ENCODE measurements around the gene GARIN3. TPM values are rescaled to one million over a fixed set of nuclear protein-coding genes. Genes with fewer than 3 reads are reported as not detected.

Gene GARIN3
- total RNA-seq, 2 experiments from 2014 or later, result not detected

DNA sequence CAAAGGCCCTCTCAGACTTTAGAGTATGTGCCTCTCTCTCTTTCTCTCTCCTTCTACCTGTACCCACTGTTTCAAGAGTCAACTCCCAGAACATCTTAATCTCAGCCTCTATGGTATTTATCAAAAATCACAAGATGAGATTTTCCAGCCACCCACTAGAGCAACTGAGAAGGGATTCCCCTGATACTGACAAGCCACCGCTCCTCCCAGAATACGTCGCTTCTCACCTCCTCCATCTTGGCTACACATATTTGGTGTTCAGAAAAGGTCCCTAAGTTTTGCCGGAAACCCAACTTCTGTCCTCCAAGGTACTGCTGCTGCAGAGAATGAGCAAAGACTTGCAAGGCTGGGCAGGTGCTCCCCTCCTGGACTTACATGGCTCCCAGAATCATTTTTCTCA, 6.1 kb downstream of the GARIN3 start:
- TF ChIP-seq, protein P1, sequence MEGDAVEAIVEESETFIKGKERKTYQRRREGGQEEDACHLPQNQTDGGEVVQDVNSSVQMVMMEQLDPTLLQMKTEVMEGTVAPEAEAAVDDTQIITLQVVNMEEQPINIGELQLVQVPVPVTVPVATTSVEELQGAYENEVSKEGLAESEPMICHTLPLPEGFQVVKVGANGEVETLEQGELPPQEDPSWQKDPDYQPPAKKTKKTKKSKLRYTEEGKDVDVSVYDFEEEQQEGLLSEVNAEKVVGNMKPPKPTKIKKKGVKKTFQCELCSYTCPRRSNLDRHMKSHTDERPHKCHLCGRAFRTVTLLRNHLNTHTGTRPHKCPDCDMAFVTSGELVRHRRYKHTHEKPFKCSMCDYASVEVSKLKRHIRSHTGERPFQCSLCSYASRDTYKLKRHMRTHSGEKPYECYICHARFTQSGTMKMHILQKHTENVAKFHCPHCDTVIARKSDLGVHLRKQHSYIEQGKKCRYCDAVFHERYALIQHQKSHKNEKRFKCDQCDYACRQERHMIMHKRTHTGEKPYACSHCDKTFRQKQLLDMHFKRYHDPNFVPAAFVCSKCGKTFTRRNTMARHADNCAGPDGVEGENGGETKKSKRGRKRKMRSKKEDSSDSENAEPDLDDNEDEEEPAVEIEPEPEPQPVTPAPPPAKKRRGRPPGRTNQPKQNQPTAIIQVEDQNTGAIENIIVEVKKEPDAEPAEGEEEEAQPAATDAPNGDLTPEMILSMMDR (conservative IDR thresholded peaks at IDR 0.05; ENCODE audit: low read length), result no peak
- no peak for TF ChIP-seq EZH2phosphoT487 (IDR thresholded peaks at IDR 0.05; ENCODE audit: borderline replicate concordance, low read depth, low read length)
- no peak overlapping the region for H3K4me3 ChIP-seq (ENCODE audit: low read depth, low read length, poor library complexity, severe bottlenecking)
- H4K20me1 ChIP-seq (ENCODE audit: insufficient read depth, low read length), result no peaks in the 10 kb centered on the region
- H3K27ac ChIP-seq (ENCODE audit: low read depth, low read length, poor library complexity, severe bottlenecking), result no peak overlapping the region
- H3K4me1 ChIP-seq (ENCODE audit: insufficient read depth, low read length, poor library complexity, severe bottlenecking), result no peaks in the 10 kb centered on the region
- ChIA-PET POLR2A (interaction anchor here (0.6 kb wide), 1 partner anchor 12 kb away, joined by 4 read pairs; no protein-coding TSS in a partner anchor), CTCF (ENCODE audit: unreplicated experiment) (no interaction called here)
- BruUV-seq (replicated peaks), result no TSS peak
- no peak for DNase-seq (ENCODE audit: low spot score)
- no peak overlapping the region for H3K4me2 ChIP-seq (ENCODE audit: low read length)
- intact Hi-C loops (cut with micrococcal nuclease; ENCODE audit: unreplicated experiment), result no loop called here
- H3K9me3 ChIP-seq (ENCODE audit: low read length), result no peaks in the 10 kb centered on the region
- no peaks in the 10 kb centered on the region for H3K9me2 ChIP-seq (ENCODE audit: insufficient read depth, low read length)
- no peak overlapping the region for H2AFZ ChIP-seq (ENCODE audit: low read length)
- no peaks in the 10 kb centered on the region for H3K79me2 ChIP-seq (ENCODE audit: insufficient read depth, low read depth, low read length)
- no peaks in the 10 kb centered on the region for H3K36me3 ChIP-seq (ENCODE audit: insufficient read depth, low read length)

- no peaks in the 10 kb centered on the region for H3K4me1 ChIP-seq (ENCODE audit: insufficient read depth, low read length, poor library complexity, severe bottlenecking)
- POLR2A ChIA-PET, result interaction anchor here (0.7 kb wide), 1 partner anchor 543 kb away, joined by 3 read pairs; no protein-coding TSS in a partner anchor
- H3K9me2 ChIP-seq (ENCODE audit: insufficient read depth, low read length), result no peaks in the 10 kb centered on the region
- no peaks in the 10 kb centered on the region for H3K79me2 ChIP-seq (ENCODE audit: insufficient read depth, low read depth, low read length)
- H2AFZ ChIP-seq (ENCODE audit: low read length), result no peak overlapping the region
- no peaks in the 10 kb centered on the region for H4K20me1 ChIP-seq (ENCODE audit: insufficient read depth, low read length)
- no peaks in the 10 kb centered on the region for H3K36me3 ChIP-seq (ENCODE audit: insufficient read depth, low read length)
- DNase-seq (ENCODE audit: low spot score), result no peak
- H3K9me3 ChIP-seq (ENCODE audit: low read length), result no peaks in the 10 kb centered on the region
- H3K4me3 ChIP-seq (ENCODE audit: low read depth, low read length, poor library complexity, severe bottlenecking), result no peak overlapping the region
- CTCF ChIA-PET (ENCODE audit: unreplicated experiment), result no interaction called here
- BruUV-seq (replicated peaks), result no TSS peak
- H3K27ac ChIP-seq (ENCODE audit: low read depth, low read length, poor library complexity, severe bottlenecking), result no peak overlapping the region
- intact Hi-C loops (cut with micrococcal nuclease; ENCODE audit: unreplicated experiment), result no loop called here
- H3K4me2 ChIP-seq (ENCODE audit: low read length), result no peak overlapping the region
- no peak for TF ChIP-seq EZH2phosphoT487 (IDR thresholded peaks at IDR 0.05; ENCODE audit: borderline replicate concordance, low read depth, low read length)
- TF ChIP-seq, protein P1 (conservative IDR thresholded peaks at IDR 0.05; ENCODE audit: low read length), result no peak
Observed at GRCh38 chr5:157159209-157159751, 6.8 kb downstream of the GARIN3 start.

GRCh38 chr5:157157293-157157891, 8.7 kb downstream of the GARIN3 start:
- Histone ChIP-seq H4K20me1 (ENCODE audit: insufficient read depth, low read length) (no peaks in the 10 kb centered on the region), H3K4me1 (ENCODE audit: insufficient read depth, low read length, poor library complexity, severe bottlenecking) (no peaks in the 10 kb centered on the region), H3K4me3 (ENCODE audit: low read depth, low read length, poor library complexity, severe bottlenecking) (no peak overlapping the region), H3K27ac (ENCODE audit: low read depth, low read length, poor library complexity, severe bottlenecking) (no peak overlapping the region), H3K4me2 (ENCODE audit: low read length) (no peak overlapping the region), H3K79me2 (ENCODE audit: insufficient read depth, low read depth, low read length) (no peaks in the 10 kb centered on the region), H3K9me2 (ENCODE audit: insufficient read depth, low read length) (no peaks in the 10 kb centered on the region), H3K36me3 (ENCODE audit: insufficient read depth, low read length) (no peaks in the 10 kb centered on the region), H3K9me3 (ENCODE audit: low read length) (no peaks in the 10 kb centered on the region), H2AFZ (ENCODE audit: low read length) (no peak overlapping the region)
- POLR2A ChIA-PET, result interaction anchor here (0.5 to 0.7 kb wide), 3 partner anchors 27 to 1456 kb away, joined by 3 to 9 read pairs (median 3); no protein-coding TSS in a partner anchor
- intact Hi-C loops (cut with micrococcal nuclease; ENCODE audit: unreplicated experiment), result no loop called here
- CTCF ChIA-PET (ENCODE audit: unreplicated experiment), result no interaction called here
- TF ChIP-seq, protein P1 (conservative IDR thresholded peaks at IDR 0.05; ENCODE audit: low read length), result no peak
- no peak for TF ChIP-seq EZH2phosphoT487 (IDR thresholded peaks at IDR 0.05; ENCODE audit: borderline replicate concordance, low read depth, low read length)
- no TSS peak for BruUV-seq (replicated peaks)
- no peak for DNase-seq (ENCODE audit: low spot score)

Measured in OCI-LY7 (cell line).